ENCODE data around the gene AGAP5.

AGAP5 gene

GRCh38 chr10:73625004-73625883 is 72.7 kb downstream of the AGAP5 start:
- DNase-seq, result no peak

Measured in activated CD4-positive, alpha-beta T cell treated with anti-CD3 and anti-CD28 coated beads for 1 hour (primary cell).